GM19025 (cell line): ENCODE measurements around the gene ENDOU.

Source experiments
- ATAC-seq: cut with Tn5 transposase; IDR thresholded peaks from one replicate; pipeline ENCODE4 v1.9.1; 2021; ENCODE audit warnings: mild to moderate bottlenecking, low read depth, moderate library complexity; ENCODE audit not compliant: unreplicated experiment

Gene ENDOU

GRCh38 chr12:47725091-47725772 lies at the start of gene ENDOU:
ENDOU (minus strand) TSS chr12:47725490; CDS start chr12:47725413, 77 bp downstream.
- ATAC-seq = no peak

GRCh38 chr12:47774663-47775062 lies 49.4 kb upstream of the ENDOU start:
- no peak for ATAC-seq

GRCh38 chr12:47773858-47774580 lies 48.7 kb upstream of the ENDOU start:
- no peak for ATAC-seq

GRCh38 chr12:47773062-47773857 lies 48.0 kb upstream of the ENDOU start, which contains the start of gene SLC48A1:
SLC48A1 (plus strand) TSS chr12:47773238; CDS start chr12:47773305, 67 bp downstream.
- peak; percentile 87 for ATAC-seq

- no peak for ATAC-seq
Observed at GRCh38 chr12:47772738-47773061, 47.4 kb upstream of the ENDOU start.

- ATAC-seq = no peak
Observed at GRCh38 chr12:47772094-47772660, 46.9 kb upstream of the ENDOU start.

GRCh38 chr12:47771304-47771703 lies 46.0 kb upstream of the ENDOU start:
- no peak for ATAC-seq

- no peak for ATAC-seq
Observed at GRCh38 chr12:47770086-47770726, 44.9 kb upstream of the ENDOU start.

- ATAC-seq = no peak
Observed at GRCh38 chr12:47769234-47770085, 44.2 kb upstream of the ENDOU start.

- no peak for ATAC-seq
Observed at GRCh38 chr12:47768323-47768811, 43.1 kb upstream of the ENDOU start.

GRCh38 chr12:47767216-47767724 lies 42.0 kb upstream of the ENDOU start:
- peak; percentile 51 for ATAC-seq

- ATAC-seq = no peak
Observed at GRCh38 chr12:47766502-47767215, 41.4 kb upstream of the ENDOU start.

GRCh38 chr12:47763481-47764346 lies 38.4 kb upstream of the ENDOU start:
- ATAC-seq = no peak

- no peak for ATAC-seq
Observed at GRCh38 chr12:47762850-47763465, 37.7 kb upstream of the ENDOU start.

GRCh38 chr12:47758834-47759690 lies 33.8 kb upstream of the ENDOU start, which contains the start of gene RAPGEF3:
RAPGEF3 (minus strand) TSS chr12:47758880; CDS start chr12:47758556, 324 bp downstream.
- peak; percentile 42 for ATAC-seq

- ATAC-seq = no peak
Observed at GRCh38 chr12:47758584-47758833, 33.2 kb upstream of the ENDOU start.
